Measurements from ENCODE around the gene GCK. TPM values are rescaled to one million over a fixed set of nuclear protein-coding genes. Genes with fewer than 3 reads are reported as not detected.

Gene GCK
- total and polyA plus RNA-seq, 12 donors = 0.09 to 2.1 (median 0.50) TPM; not detected in 3

GRCh38 chr7:44148166-44148565 lies 41.1 kb downstream of the GCK start:
- H3K9me3 ChIP-seq (replicated peaks in 1 of 3) = no peaks in the 10 kb centered on the region
- DNase-seq = peak in 1 of 7 donors; percentile 4
- peaks cover 12% of the 10 kb centered on the region for H3K27me3 ChIP-seq
- intact Hi-C loops (cut with DNase I) = no loop called here
- H3K4me3 ChIP-seq = no peak overlapping the region
- H3K36me3 ChIP-seq (replicated peaks in 1 of 2) = no peaks in the 10 kb centered on the region
- peaks cover 8% of the 10 kb centered on the region in 2 donors for H3K4me1 ChIP-seq (replicated peaks in 1 of 2)
- 72 to 87% (median 81%) methylated on average over 2 of the region's 2 CpGs for WGBS, 4 donors
- TF ChIP-seq CTCF (IDR thresholded peaks at IDR 0.05) (no peak), POLR2A (IDR thresholded peaks at IDR 0.05) (no peak)
- no peak overlapping the region for H3K27ac ChIP-seq

GRCh38 chr7:44147026-44147991 lies 41.9 kb downstream of the GCK start:
- no peak for TF ChIP-seq POLR2A (IDR thresholded peaks at IDR 0.05)
- no peak for TF ChIP-seq CTCF (IDR thresholded peaks at IDR 0.05)
- WGBS, 4 donors = 72 to 79% (median 77%) methylated on average over 18 to 33 of the region's 33 CpGs
- Histone ChIP-seq H3K27me3 (peaks cover 12% of the 10 kb centered on the region), H3K4me3 (no peak overlapping the region), H3K9me3 (replicated peaks in 1 of 3) (no peaks in the 10 kb centered on the region), H3K36me3 (replicated peaks in 1 of 2) (no peaks in the 10 kb centered on the region), H3K27ac (no peak overlapping the region), H3K4me1 (replicated peaks in 1 of 2) (peaks cover 8% of the 10 kb centered on the region in 2 donors)
- intact Hi-C loops (cut with DNase I) = no loop called here
- peak in 2 of 7 donors; percentile 4 to 14 for DNase-seq

GRCh38 chr7:44145969-44146911 lies 43.0 kb downstream of the GCK start:
- 23 to 84% (median 29%) methylated on average over 10 to 65 of the region's 65 CpGs for WGBS, 4 donors
- H3K4me3 ChIP-seq = peak overlapping the region in 1 of 4 donors; percentile 50
- intact Hi-C loops (cut with DNase I) = no loop called here
- no peaks in the 10 kb centered on the region for H3K36me3 ChIP-seq (replicated peaks in 1 of 2)
- peak; percentile 62 to 81 (median 76) for DNase-seq
- no peaks in the 10 kb centered on the region for H3K9me3 ChIP-seq (replicated peaks in 1 of 3)
- H3K27ac ChIP-seq = no peak overlapping the region
- H3K27me3 ChIP-seq = peaks cover 12% of the 10 kb centered on the region
- H3K4me1 ChIP-seq (replicated peaks in 1 of 2) = peaks cover 8% of the 10 kb centered on the region in 2 donors
- TF ChIP-seq POLR2A (IDR thresholded peaks at IDR 0.05) = no peak

- intact Hi-C loops (cut with DNase I) = no loop called here
- H3K9me3 ChIP-seq (replicated peaks in 1 of 3) = no peaks in the 10 kb centered on the region
- DNase-seq = peak in 3 of 7 donors; percentile 12 to 19 (median 15)
- H3K27ac ChIP-seq = no peak overlapping the region
- 10 to 17% (median 10%) methylated on average over 25 to 53 of the region's 53 CpGs; no CpG with 5 or more reads in 1 of the 4 donors for WGBS, 4 donors
- H3K4me3 ChIP-seq = peak overlapping the region in 1 of 4 donors; percentile 50
- no peaks in the 10 kb centered on the region for H3K36me3 ChIP-seq (replicated peaks in 1 of 2)
- TF ChIP-seq CTCF (IDR thresholded peaks at IDR 0.05) = no peak
- TF ChIP-seq POLR2A (IDR thresholded peaks at IDR 0.05) = no peak
- peaks cover 8% of the 10 kb centered on the region in 2 donors for H3K4me1 ChIP-seq (replicated peaks in 1 of 2)
- peaks cover 12% of the 10 kb centered on the region for H3K27me3 ChIP-seq
Observed at GRCh38 chr7:44145479-44145968, 43.7 kb downstream of the GCK start.

All from adrenal gland (tissue), 12 donors.